GM19455 (cell line): ENCODE data around the gene KRTAP5-3.
"Not testable (repeated sequence)": the region's sequence is repeated elsewhere in the genome, so short reads cannot be mapped to it uniquely, and the experiment has no call there.

Experiments used
- ATAC-seq: cut with Tn5 transposase; IDR thresholded peaks from one replicate; pipeline ENCODE4 v1.9.1; 2021; ENCODE audit not compliant: unreplicated experiment

Gene KRTAP5-3

DNA sequence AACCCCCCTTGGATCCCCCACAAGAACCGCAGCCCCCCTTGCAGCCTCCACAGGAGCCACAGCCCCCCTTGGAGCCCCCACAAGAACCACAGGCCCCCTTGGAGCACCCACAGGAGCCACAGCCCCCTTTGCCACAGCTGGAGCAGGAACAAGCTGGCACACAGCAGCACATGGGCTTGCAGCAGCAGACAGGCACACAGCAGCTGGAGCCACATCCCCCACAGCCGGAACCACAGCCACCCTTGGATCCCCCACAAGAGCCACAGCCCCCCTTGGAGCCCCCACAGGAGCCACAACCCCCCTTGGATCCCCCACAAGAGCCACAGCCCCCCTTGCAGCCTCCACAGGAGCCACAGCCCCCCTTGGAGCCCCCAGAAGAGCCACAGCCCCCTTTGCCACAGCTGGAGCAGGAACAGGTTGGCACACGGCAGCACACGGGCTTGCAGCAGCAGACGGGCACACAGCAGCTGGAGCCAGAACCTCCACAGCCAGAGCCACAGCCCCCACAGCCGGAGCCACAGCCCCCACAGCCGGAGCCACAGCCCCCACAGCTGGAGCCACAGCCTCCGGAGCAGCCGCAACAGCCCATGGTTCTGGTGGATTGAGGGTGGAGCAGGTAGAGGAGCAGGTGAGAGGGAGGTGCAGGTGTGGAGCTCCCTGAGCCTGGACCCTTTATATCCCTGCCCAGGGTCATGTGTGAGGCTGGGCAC, 23.4 kb downstream of the KRTAP5-3 start, which contains the start of gene KRTAP5-1:
Gene KRTAP5-1 (minus strand): TSS at position 623 of the 710 bp plus-strand sequence. CDS start 34 bp downstream, at position 589.
- not testable (repeated sequence) for ATAC-seq

DNA sequence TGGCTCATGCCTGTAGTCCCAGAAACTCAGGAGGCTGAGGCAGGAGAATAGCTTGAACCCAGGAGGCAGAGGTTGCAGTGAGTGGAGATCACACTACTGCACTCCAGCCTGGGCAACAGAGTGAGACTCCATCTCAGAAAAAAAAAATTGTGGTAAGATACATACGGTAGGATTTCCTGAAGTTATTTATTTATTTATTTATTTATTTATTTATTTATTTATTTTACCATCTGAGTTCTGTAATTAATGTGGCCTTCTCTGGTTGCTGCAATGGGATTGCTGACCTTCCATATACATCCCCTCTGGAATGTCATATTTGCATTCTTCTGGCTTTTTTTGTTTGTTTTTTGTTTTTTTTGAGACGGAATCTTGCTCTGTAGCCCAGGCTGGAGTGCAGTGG, 25.4 kb downstream of the KRTAP5-3 start:
- ATAC-seq: not testable (repeated sequence)

GRCh38 chr11:1581976-1582375, 26.3 kb downstream of the KRTAP5-3 start:
- ATAC-seq: no peak

- ATAC-seq: no peak
These were observed 31.4 kb downstream of the KRTAP5-3 start for GRCh38 chr11:1576825-1577224.

GRCh38 chr11:1575756-1576155, 32.5 kb downstream of the KRTAP5-3 start:
- not testable (repeated sequence) for ATAC-seq

DNA sequence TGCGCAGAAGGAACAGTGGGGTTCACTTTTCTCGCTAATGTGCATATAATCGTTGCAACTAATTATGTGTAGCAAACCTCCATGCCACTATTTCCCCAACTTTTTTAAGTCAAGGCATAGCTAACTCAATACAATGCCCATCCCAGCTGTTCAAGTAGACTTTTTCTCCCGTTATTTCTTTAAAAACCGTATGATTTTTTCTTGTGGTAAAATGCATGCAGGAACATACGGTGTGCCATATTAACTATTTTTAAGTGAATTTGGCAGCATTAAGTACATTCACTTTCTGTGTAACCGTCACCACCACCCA, 33.4 kb downstream of the KRTAP5-3 start:
- no peak for ATAC-seq

GRCh38 chr11:1574238-1574932, 33.9 kb downstream of the KRTAP5-3 start:
- ATAC-seq: no peak

DNA sequence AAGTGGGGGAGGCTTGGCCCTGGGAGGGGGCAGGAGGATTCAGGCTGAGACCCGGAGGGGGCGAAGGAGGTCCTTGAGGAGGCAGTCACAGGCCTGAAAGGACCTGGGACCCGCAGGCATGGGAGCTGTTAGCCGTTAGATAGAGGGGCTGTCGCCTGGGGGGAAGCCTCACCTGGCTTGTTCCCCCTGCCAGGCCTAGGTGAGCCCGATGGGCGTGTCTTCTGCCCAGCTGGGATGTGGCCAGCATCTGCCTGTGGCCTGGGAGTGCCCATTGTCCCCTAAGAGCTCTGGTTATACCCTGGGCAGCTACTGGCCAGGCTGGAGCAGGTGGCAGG, 34.4 kb downstream of the KRTAP5-3 start:
- no peak for ATAC-seq

DNA sequence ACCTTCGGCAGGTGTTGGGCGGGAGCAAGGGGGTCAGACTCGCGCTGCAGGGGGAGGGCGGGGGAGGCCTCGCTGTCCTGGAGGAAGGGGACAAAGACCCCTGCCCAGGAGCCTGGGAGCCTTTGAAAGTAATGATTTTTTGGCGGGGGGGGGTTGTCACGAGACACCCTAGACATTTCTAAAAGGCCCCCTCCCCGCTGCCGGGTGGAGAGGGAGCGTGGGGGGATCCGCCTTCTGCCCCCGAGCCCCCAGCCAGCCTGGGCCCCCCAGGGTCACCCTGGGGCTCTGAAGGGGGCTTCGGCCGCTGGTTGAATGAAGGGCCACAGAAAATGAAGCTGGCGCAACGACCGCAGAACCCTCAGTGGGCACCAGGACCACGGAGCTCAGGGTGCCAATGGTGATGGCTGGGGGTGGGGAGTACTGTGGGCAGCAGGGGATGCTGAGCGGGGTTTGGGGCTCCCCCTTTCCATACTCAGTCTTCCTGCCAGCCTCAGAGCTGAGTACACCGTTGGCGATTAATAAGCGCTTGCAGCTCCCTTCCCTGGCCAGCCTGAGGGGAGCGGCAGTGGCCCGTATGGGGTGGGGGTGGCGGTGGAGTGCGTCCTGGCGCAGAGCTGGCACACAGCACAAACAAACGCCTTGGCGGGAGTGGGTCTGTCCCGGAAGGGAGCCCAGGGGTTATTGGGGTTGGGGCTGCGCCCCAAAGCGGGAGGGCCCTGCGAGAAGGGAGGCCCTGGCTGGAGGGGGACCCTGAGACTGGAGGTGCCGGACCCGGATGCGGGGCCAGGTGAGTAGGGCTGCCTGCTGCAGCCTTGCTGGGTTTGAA, 35.0 kb downstream of the KRTAP5-3 start:
- no peak for ATAC-seq

- no peak for ATAC-seq
These were observed 35.8 kb downstream of the KRTAP5-3 start, which contains the start of gene DUSP8 for GRCh38 chr11:1572197-1573076. TSS of gene DUSP8 (minus strand) at chr11:1572271. CDS start at chr11:1565826, 6,445 bp downstream.

GRCh38 chr11:1571760-1572196, 36.5 kb downstream of the KRTAP5-3 start:
- ATAC-seq: no peak

- ATAC-seq: no peak
These were observed 37.1 kb downstream of the KRTAP5-3 start for GRCh38 chr11:1570896-1571759.

GRCh38 chr11:1570531-1570895, 37.8 kb downstream of the KRTAP5-3 start:
- ATAC-seq: no peak

DNA sequence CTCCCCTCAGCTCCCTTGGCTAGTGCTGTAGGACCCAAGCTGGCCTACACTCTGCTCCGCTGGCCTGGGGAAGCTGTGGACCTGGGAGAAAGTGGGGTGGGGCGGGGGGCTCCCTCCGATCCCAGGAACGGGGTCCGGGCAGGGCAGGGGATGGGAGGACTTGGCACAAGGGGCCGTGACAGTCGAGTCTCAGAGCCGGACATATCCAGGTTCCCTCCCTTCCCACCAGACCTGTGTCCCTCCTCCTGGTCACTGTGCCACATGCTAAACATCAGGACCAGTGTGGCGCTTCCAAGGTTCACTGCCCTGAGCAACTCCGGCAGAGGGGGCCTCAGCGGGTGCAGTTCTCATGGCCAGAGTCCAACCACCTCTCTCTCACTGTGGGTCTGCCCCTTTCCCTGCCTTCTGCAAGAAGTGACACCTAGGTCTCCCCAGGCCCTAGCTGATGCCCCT, 38.2 kb downstream of the KRTAP5-3 start:
- ATAC-seq: no peak

DNA sequence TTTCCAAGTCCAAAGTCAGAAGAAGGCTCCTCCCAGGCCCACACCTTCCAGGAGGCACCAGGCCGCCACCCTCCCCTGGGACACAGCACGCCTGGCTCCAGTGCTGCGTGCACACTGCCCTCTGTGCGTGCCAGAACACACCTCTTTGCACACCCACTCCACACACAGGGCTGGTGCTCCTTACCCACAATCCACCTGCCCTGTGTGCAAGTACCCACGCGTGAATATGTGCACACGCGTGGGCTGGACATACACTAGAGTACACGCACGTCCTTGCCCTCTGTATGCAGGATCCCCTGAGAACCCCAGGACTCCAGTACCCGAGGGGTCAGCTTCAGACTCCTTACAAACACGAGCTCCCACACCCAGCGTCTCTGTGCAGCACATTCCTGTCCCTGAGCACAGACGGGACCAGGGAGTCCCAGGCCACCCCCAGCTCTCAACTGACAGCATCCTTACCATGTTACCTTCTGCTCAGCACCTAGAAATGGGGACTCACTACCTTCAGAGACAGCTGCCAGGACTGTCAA, 38.9 kb downstream of the KRTAP5-3 start:
- ATAC-seq: no peak

DNA sequence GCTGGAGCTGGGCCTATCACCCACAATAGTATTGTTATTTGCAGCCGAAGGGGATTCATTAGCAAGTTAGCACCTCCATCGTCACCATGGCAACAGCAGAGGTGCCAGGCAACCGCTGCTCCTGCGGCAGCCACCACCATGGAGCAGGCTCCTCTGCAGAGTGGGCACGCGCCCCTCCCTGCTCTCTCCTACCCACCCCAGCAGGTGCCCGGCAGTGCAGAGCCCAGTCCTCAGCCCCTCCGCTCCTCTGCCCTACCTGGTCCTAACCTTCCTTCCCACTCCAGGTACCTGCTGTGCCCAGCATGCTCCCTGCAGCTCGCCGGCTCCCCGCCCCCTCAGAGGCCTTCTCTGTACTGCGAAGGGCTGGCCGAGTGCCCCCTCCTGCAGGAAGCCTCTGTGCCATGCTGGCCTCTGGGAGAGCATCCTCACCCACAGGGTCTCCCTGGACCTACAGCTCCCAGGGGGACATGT, 39.8 kb downstream of the KRTAP5-3 start:
- ATAC-seq: no peak

DNA sequence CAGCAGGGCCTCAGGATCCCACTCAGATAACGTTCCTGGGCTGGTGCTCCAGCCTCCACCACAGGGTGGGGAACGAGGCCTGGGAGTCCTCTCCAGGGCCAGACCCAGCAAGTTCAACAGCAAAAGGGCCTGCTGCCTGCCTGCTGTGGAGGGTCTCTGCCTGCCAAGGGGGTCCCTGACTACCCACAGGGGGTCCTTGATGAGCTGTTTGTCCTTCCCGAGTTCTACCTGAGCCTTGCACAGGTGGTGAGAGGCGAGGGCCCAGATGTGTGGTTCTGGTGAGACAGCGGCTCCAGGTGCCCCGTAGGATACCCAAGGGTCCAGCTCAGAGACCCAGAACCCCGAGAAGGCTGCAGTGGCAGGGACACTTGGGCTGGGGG, 40.6 kb downstream of the KRTAP5-3 start:
- no peak for ATAC-seq

- no peak for ATAC-seq
These were observed 41.1 kb downstream of the KRTAP5-3 start for GRCh38 chr11:1567052-1567720.
